ENCODE results near the gene AGBL5.

The AGBL5 gene, protein sequence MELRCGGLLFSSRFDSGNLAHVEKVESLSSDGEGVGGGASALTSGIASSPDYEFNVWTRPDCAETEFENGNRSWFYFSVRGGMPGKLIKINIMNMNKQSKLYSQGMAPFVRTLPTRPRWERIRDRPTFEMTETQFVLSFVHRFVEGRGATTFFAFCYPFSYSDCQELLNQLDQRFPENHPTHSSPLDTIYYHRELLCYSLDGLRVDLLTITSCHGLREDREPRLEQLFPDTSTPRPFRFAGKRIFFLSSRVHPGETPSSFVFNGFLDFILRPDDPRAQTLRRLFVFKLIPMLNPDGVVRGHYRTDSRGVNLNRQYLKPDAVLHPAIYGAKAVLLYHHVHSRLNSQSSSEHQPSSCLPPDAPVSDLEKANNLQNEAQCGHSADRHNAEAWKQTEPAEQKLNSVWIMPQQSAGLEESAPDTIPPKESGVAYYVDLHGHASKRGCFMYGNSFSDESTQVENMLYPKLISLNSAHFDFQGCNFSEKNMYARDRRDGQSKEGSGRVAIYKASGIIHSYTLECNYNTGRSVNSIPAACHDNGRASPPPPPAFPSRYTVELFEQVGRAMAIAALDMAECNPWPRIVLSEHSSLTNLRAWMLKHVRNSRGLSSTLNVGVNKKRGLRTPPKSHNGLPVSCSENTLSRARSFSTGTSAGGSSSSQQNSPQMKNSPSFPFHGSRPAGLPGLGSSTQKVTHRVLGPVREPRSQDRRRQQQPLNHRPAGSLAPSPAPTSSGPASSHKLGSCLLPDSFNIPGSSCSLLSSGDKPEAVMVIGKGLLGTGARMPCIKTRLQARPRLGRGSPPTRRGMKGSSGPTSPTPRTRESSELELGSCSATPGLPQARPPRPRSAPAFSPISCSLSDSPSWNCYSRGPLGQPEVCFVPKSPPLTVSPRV

DNA sequence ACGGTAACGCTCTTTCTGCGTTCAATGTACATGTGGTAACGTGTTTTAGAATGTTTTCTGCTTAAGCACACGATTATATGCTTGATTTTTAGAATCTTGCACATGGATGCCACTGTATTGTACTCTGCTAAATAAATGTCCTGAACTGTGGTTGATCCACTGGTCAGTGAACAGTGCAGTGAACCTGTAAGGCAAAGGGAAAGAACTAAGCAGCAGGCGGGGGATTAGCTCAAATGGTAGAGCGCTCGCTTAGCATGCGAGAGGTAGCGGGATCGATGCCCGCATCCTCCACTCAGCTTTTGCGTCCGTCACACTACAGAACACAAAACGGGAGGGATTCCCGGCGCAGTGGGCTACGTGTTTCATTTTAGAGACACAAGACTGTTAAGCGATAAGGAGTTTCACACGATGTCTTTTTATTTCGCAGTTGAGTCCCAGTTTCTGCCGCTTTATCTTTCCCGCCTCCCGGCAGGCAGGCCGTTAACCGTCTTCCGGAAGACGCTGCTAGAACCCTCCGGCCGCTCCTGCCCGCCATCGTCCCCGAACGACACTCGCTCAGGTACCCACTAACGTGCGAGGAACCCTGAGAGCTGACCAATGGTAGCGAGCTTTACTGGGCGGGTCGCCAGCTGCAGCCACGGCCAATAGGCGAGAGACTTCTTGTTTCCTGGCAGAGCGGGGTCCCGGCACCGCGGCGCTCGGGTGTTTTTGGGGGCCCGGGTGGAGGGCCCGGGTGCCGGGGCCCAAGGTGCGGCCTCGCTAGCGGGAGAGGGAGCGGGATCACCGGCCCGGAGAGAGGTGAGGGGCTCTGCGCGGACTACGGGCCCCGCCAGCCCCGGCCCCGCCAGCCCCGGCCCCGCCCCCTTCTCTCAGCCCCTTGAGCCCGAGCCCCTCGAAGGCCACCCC, at the start of gene AGBL5:
Gene AGBL5 (plus strand): TSS at position 673 of the 906 bp plus-strand sequence. CDS start 1,291 bp downstream, outside the sequence.
- peak; percentile 92 to 94 for DNase-seq (ENCODE audit: low read depth in 1 of 2, low spot score in 1 of 2)

DNA sequence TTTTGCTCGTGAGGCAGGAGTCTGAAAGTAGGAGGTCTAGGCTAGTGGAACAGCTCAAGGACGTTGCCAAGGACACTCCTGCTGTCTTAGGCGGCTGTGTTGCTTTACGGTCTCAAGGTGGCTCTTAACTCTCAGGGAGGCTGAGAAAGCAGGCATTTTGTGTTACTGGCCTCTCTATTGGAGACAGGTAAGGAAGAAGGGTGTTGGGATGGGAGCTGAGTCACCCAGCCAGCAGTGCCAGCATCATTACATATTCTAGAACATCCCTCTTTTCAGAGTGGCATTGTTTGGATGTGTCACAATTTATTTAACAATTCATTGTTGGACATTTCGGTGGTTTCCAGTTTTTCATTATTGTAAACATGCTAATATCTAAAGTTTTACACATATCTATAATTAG, 49.5 kb upstream of the AGBL5 start:
- DNase-seq (ENCODE audit: low read depth in 1 of 2, low spot score in 1 of 2) = no peak

DNA sequence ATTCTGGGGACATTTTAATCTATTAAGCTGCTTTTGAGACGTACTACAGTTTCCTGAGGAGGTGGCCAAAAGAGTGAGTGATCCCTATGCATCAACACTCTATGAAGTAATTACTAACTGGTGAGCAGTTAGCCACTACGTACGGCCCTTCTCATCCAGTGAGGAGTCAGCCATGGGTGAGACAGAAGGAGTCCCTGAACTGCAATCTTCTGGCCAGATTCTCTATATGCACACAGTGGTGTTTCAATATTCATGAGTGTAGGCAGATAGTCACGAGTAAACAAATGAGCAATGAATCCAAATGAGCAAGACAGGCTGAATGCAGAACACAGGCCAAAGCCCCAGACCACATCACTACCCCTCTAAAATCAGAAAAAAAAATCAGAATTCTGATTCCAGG, 48.5 kb upstream of the AGBL5 start:
- DNase-seq (ENCODE audit: low read depth in 1 of 2, low spot score in 1 of 2) = no peak

DNA sequence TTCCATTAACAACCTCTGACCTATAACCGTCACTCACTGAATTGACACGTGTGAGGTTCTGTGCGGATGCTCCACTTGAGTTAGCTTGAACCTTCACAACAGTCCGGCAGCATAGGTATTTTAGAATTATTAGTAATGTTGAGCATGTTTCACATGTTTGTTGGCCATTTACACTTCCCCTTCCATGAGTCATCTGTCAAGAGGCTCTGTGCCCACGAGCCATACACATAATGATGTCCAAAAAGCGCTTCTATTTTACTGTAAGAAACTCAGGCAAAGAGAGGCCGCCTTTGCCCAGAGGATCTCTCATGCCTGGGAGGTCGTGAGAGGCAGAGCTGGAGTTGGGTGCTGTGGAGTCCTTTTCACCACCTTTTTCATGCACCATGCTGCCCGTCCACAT, 47.6 kb upstream of the AGBL5 start:
- DNase-seq (ENCODE audit: low read depth in 1 of 2, low spot score in 1 of 2) = no peak

DNA sequence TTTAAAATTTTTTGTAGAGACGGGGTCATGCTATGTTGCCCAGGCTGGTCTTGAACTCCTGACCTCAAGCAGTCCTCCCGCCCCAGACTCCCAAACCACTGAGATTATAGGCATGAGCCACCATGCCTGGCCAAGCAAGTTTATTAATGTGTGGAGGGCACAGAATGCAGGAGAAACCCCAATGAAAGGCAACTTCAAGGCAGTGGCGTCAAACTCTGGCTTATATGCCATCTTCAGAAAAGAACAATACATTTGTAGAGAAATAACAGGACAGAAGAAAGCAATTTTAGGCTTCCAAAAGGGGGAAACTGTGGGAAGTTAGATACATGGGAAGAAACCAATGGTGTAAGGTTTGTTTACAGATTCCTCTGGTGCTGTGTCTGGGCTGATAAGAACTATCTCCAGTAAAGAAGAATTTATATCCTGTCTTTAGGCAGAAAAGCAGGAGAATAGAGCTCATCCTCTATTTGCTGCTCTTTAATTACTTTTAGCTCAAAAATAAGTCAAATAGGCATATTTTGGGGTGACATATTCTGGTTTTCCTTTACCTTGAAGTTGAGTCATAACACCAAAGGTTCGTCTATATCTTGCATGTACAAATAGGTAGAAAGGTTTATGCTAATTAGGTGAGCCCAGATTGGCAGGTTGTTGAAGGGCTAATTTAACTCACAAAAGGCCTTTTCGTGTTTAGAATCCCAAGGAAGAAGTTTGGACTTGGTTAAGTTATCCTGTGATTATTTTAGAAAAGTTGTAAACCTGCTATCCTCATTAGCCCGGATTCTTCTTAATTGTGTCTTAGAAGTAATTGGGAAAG, 44.7 kb upstream of the AGBL5 start:
- DNase-seq (ENCODE audit: low read depth in 1 of 2, low spot score in 1 of 2) = no peak

DNA sequence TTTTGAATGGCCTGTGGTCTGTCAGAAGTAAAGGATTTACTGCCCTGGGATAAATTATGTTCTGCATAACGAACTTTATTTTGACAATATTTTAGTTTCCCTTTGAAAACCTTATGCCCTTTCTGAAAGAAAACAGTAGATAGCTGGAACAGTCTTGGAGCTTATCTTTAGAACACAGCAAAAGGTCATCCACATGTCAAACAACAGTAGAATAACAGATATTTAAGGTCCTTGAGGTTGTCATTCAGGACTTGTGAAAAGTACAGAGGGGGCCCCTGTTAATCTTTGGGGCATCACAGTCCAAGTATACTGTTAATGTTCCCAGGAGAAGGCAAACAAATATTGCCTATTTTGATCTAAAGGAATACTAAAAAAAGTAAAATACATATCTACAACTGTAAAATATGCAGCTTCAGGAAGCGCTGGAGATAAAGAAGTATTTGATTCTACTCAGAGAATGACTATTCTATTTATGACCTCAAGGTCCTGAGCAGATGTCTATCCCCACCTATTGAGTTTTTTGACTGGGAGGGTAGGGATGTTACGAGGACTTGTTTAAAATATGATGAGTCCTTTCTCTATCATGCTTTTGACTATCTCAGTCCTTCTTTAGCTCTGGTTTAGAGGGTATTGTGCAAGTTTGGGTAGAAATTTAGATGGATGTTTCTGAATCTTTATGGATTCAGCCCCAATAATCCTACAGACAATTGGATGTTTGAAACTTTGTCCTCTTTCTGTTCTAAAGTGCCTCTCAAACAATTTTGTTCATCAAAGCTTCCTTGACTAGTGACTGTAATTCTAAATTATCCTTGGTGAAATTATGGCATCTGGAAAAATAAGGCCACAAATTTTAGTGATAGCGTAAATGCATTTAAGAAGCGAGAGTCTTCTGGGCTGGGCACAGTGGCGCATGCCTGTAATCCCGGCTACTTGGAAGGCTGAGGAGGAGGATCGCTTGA, 43.8 kb upstream of the AGBL5 start:
- no peak for DNase-seq (ENCODE audit: low read depth in 1 of 2, low spot score in 1 of 2)

DNA sequence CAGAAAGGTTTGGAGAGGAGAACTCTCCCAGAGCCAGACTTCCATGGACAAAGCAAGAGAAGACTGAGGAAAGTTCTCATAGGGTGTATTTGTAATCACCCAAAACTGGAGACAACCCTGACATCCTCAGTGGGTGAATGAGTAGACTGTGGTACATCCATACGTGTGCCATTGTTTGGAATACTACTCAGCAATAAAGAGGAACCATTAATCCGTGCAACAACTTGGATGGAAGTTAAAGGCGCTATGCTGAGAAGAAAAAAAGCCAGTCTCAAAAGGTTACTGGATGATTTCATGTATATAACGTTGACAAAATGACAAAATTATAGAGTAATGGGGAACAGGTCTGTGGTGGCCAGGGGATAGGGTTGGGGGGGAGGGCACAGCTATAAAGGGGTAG, 42.8 kb upstream of the AGBL5 start:
- DNase-seq (ENCODE audit: low read depth in 1 of 2, low spot score in 1 of 2) = no peak

DNA sequence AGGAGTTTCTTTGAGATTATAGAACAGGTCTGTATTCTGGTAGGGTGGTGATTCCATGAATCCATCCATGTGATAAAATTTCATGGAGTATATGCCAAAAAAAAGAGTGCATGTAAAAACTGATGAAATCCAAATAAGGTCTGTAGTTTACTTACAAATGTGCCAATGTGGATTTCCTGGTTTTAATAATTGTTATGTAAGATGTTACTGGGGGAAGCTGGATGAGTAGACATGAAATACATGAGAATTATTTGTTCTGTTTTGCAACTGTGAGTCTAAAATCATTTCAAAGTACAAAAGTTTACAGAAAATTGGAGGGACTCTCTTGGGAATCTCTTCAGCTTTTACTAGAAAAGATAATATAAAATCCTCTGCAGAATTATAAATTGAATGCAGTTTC, 42.4 kb upstream of the AGBL5 start:
- no peak for DNase-seq (ENCODE audit: low read depth in 1 of 2, low spot score in 1 of 2)

DNA sequence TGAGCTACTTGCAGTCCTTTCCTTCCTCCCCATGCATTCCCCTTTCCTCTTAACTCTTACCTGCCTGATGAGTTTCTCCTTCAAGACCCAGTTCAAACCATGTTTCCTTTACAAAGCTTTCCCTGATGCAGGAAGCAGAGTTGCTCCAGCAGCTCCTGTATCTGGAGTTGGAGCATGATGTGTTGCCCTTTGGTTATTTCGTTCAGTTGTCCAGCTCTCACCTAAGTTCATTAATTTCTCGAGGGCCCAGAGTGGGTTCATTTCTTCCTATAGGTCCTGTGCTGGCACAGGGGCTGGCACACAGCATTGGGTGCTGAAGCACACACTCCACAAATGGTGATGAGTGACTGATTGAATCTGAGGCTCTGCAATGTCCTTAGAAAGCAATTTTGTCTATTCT, 41.8 kb upstream of the AGBL5 start:
- no peak for DNase-seq (ENCODE audit: low read depth in 1 of 2, low spot score in 1 of 2)

DNA sequence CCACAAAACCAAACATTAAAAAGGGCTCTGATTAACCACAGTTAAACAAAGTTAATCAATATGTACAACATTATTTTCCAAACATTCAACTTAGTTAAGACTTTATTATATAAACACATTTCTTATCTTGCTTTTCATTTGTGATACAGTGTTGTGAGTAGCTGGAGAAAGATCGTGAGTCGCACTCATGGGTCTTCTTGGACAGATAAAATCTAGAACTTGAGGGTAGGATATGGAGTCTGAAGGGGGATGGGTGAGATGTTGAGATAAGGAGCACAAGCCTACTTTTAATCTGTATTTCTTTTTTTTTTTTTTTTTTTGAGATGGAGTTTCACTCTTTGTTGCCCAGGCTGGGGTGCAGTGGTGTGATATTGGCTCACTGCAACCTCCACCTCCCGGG, 41.3 kb upstream of the AGBL5 start:
- DNase-seq (ENCODE audit: low read depth in 1 of 2, low spot score in 1 of 2) = no peak

DNA sequence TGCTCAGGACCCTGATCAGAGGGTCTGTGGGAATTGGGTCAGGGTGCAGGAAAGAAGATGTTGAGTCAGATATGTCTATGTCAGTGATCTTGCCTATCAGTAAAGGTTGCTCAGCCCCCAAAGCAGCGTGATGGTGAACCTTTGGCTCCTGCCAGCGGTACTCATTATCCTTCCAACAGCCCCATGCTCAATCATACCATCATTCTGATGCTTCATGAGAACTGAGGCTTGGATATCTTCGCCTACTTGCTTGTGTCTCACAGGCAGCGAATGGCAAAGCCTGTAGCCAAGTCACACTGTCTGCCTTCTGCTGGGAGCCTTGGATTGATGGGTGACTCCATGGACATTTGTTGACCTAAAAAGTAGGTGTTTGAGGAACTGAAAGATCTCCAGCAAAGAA, 37.7 kb upstream of the AGBL5 start:
- no peak for DNase-seq (ENCODE audit: low read depth in 1 of 2, low spot score in 1 of 2)

DNA sequence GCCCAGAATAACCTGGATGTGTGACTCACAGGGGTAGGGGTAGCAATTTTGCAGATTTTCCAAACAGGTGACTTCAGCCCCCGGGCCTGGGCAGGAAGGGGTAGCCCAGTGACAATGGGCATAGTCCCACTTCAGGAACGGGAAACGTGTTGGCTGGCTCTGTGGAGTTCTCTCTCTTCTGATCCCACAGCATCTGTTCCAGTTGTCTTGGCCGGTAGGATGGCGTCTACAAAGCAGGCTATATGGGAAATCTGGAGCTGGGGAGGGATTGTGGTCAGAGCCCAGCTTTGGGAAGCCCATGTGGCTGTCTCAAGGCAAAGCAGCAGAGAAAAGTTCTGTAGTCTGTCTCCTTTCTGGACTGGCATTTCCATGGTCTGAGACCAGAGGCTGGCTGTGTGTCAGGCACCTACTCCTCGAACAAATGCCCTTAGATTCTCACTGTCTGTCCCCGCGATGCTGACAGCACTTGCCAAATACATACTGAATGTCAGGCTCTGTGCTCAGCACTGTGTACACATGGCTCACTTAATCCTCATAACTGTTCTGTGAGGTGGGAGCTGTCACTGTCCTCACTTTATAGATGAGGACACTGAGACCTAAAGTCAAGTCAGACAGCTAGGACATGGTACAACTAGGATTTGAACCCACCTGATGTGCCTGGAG, 36.6 kb upstream of the AGBL5 start:
- no peak for DNase-seq (ENCODE audit: low read depth in 1 of 2, low spot score in 1 of 2)

DNA sequence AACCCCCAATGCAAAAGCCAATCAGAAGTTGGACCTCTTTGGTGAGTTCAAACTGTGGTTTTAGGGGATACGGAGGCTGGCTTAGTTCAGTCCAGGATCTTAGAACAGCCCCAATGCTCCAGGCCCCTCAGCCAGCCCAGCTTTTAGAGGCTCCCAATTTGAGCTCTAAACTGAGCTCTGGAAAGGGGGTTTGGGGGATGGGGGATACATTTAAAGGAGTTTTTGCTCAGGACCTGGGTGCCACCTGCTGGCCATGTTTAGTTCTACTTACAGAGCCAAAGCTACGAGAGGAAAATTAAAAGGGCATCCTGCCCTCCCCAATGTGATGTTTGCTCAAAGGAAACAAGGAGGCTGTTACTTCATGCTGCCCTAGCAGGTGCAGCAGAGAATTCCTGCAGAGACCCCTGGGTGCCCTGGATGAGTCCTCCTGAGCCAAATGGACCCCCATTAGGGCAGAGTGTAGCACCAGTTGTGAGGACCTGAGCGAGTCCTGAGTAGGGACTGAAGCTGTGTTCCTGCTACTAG, 34.6 kb upstream of the AGBL5 start:
- no peak for DNase-seq (ENCODE audit: low read depth in 1 of 2, low spot score in 1 of 2)

DNA sequence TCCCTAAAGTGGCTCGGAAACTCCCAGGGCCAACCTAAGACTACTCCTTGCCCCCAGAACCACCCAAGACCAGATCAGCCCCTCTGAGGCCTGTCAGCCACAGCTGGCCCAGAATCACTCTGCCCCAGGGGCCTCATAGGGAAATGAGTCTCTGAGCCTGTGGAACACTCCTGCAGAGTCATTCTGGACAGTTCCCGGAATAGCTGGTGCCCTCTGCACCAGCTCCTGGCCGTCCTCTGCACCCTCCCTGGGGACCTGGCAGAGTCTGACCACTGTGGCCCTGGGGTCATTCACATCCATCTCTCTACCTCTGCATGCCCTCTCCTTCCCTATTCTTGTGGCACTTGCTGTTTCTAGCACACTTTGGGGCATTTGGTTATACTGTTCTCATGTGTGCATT, 33.3 kb upstream of the AGBL5 start:
- DNase-seq (ENCODE audit: low read depth in 1 of 2, low spot score in 1 of 2) = no peak

DNA sequence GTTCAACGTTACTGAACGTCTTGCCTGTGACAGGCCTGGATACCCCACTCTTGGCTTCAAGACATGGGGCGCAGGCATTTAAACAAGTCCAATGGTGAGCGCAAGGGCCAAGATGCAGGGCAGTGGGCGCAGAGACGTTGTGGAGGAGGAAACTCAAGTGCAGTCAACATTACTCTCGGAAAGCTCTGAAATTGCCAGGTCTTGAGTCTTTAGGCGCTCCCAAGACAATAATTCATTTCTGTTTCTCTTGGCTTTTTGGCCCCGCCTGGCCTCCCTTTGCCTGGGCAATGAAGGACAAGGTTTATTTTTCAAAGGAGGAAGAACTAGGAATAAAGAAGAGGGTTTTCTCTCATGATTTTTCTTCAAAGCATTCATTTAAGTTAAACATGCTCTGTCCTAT, 32.0 kb upstream of the AGBL5 start:
- DNase-seq (ENCODE audit: low read depth in 1 of 2, low spot score in 1 of 2) = no peak

DNA sequence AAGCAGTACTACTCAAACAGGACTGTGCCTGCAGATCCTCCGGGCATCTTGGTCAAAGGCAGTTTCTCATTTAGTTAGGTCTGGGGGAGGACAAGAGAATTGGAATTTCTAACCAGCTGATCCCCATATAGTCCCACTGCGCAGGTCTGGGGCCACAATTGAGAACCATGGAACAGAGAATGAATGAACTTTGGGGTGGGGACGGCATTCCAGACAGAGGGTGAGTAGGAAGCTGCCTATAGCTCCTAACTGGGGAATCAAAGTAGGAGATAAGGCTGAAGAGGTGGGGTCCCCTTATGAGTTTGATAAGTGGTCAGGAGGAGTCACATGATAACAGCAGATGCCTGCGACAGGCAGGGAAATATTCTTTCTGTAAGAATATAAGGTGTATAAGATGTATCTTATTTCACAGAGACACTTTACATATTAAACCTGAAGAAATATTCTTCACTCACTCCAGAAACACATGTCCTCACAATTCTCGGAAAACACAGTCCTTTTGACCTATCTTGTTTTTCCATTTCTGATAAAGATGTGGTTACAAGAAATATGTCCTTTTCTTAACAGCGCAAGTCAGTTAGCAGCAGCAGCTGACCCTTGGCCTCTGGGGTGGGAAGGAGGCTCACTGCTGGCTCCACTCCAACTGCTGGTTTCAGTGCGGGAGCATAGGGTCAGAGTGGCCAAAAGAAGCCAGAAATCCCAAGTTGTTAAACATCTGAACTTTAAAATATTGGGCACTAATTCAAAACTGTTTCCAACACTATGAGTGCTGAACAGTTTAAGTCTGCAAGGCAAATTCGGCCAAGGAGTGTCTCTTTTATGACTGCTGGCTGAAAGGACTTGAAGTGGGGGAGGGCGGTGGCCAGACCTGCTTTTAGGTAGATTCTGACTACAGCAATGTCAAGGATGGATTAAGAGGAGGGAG, 31.3 kb upstream of the AGBL5 start:
- DNase-seq (ENCODE audit: low read depth in 1 of 2, low spot score in 1 of 2) = no peak

DNA sequence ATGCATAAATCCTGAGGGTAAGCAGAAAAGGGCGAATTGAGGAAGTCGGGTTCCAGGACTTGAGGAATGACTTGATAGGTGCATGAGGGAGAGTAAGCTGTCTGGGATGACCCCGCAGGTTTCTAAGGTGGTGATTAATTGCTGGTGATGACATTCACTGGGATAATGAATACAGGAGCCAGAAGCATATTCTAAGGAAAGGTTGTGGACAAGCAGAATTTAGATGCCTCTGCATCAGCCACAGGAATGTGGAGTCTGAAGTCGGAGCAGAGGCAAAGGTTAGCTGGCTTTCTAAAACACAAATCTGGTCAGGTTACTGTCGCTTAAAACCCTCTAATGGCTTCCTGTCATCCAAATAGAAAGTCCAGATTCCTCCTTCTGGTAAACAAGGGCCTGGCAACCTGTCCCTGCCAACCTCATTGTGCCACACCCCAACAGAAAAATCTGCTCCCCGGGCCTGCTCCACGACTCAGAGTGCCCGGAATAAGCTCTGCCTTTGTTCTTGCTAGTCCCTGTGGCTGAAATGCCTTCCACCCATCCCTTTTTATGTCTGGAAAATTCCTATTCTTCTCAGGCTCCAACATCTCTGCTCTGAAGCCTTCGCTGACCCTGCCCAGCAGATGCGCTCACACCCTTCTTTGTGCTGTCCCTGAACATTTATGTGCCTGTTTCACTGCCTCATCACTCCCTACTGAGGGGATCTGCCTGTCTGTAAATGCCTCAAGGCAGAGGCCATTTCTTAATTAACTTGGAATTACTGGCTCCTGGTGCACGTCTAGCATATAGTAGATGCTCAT, 30.0 kb upstream of the AGBL5 start:
- DNase-seq (ENCODE audit: low read depth in 1 of 2, low spot score in 1 of 2) = no peak
